ENCODE results near the gene OR2V2. TPM values are rescaled to one million over a fixed set of nuclear protein-coding genes. Genes with fewer than 3 reads are reported as not detected.

Gene OR2V2
- total and polyA plus RNA-seq, 11 donors, result not detected

- H3K27me3 ChIP-seq, result peaks cover 23 to 97% (median 76%) of the 10 kb centered on the region in 9 donors
- no peak for TF ChIP-seq POLR2A (IDR thresholded peaks at IDR 0.05)
- TF ChIP-seq CTCF (IDR thresholded peaks at IDR 0.05), result no peak
- ATAC-seq (no peak), DNase-seq (no peak)
- no peak overlapping the region for H3K4me3 ChIP-seq
- no peaks in the 10 kb centered on the region for H3K36me3 ChIP-seq
- WGBS, 4 donors, result 46 to 63% (median 54%) methylated on average over 3 of the region's 3 CpGs
- no peak overlapping the region for H3K27ac ChIP-seq
- intact Hi-C loops (cut with DNase I), result loop anchor here in 1 of 10 donors (10.0 kb wide), 1 partner anchor 307 kb away; the partner anchor contains the start of gene ZFP62
- peaks cover 0 to 27% (median 3%) of the 10 kb centered on the region in 12 donors for H3K4me1 ChIP-seq
- no peaks in the 10 kb centered on the region for H3K9me3 ChIP-seq
These were observed 24.4 kb downstream of the OR2V2 start for GRCh38 chr5:181171782-181172181.

GRCh38 chr5:181173027-181173419 is 25.6 kb downstream of the OR2V2 start:
- 9 to 19% (median 11%) methylated on average over 11 of the region's 11 CpGs for WGBS, 4 donors
- intact Hi-C loops (cut with DNase I), result loop anchor here in 1 of 10 donors (10.0 kb wide), 1 partner anchor 308 kb away; the partner anchor contains the start of gene ZFP62
- peak in 2 of 12 donors; percentile 7 to 28 for TF ChIP-seq CTCF (IDR thresholded peaks at IDR 0.05)
- TF ChIP-seq POLR2A (IDR thresholded peaks at IDR 0.05), result no peak
- Histone ChIP-seq H3K4me3 (peak overlapping the region in 6 of 12 donors; percentile 5 to 33 (median 20)), H3K4me1 (peaks cover 0 to 27% (median 3%) of the 10 kb centered on the region in 12 donors), H3K9me3 (no peaks in the 10 kb centered on the region), H3K27ac (peak overlapping the region in 8 of 12 donors; percentile 14 to 66 (median 51)), H3K27me3 (peaks cover 23 to 87% (median 66%) of the 10 kb centered on the region in 9 donors), H3K36me3 (no peaks in the 10 kb centered on the region)
- DNase-seq (peak in 1 of 5 donors; percentile 13), ATAC-seq (peak in 3 of 4 donors; percentile 24 to 65 (median 37))

GRCh38 chr5:181173420-181174342 is 26.3 kb downstream of the OR2V2 start:
- WGBS, 4 donors, result 4 to 13% (median 7%) methylated on average over 37 to 50 of the region's 50 CpGs
- H3K9me3 ChIP-seq, result no peaks in the 10 kb centered on the region
- peaks cover 23 to 81% (median 60%) of the 10 kb centered on the region in 9 donors for H3K27me3 ChIP-seq
- H3K4me1 ChIP-seq, result peaks cover 0 to 27% (median 3%) of the 10 kb centered on the region in 12 donors
- TF ChIP-seq CTCF (IDR thresholded peaks at IDR 0.05) (no peak), POLR2A (IDR thresholded peaks at IDR 0.05) (no peak)
- peak overlapping the region in 8 of 12 donors; percentile 14 to 66 (median 51) for H3K27ac ChIP-seq
- intact Hi-C loops (cut with DNase I), result loop anchor here in 1 of 10 donors (10.0 kb wide), 1 partner anchor 309 kb away; the partner anchor contains the start of gene ZFP62
- no peaks in the 10 kb centered on the region for H3K36me3 ChIP-seq
- H3K4me3 ChIP-seq, result peak overlapping the region in 6 of 12 donors; percentile 5 to 33 (median 20)
- ATAC-seq (peak in 2 of 4 donors; percentile 20 to 47), DNase-seq (no peak)
